Panc1 (cell line): ENCODE results near the gene NPM1. TPM values are rescaled to one million over a fixed set of nuclear protein-coding genes. Genes with fewer than 3 reads are reported as not detected.

Source experiments
- ATAC-seq: fragments of 200-7000 bp; cut with Tn5 transposase; 2 replicates; pipeline ENCODE4 v1.9.1; 2020; ENCODE audit warnings: mild to moderate bottlenecking, moderate library complexity
- BruUV-seq: library from RNA; stranded (reverse); fragments of 400-500 nt; replicated peaks from 2 replicates; lab custom pipeline; 2021; lab: Mats Ljungman, UMichigan
- CTCF ChIA-PET: fragments of 300-600 bp; sonication (Branson Sonifier 250); formaldehyde crosslinking; loops from one replicate; lab custom pipeline; 2022; ENCODE audit warnings: antibody characterized with exemption; lab: Charles Lee
- POLR2A ChIA-PET: fragments of 300-600 bp; sonication (Branson Sonifier 250); formaldehyde crosslinking; loops from one replicate; lab custom pipeline; 2022; ENCODE audit warnings: antibody characterized with exemption; lab: Charles Lee
- DNase-seq: peaks from one replicate; pipeline ENCODE4 v3.0.0-alpha.2; 2010; ENCODE audit warnings: low read depth, low spot score
- H3K27ac ChIP-seq: 2 replicates; pipeline ENCODE4 v1.5.1; 2011; ENCODE audit warnings: mild to moderate bottlenecking, low read length, inconsistent platforms
- H3K27me3 ChIP-seq: fragments of 200-500 bp; sonication (Bioruptor generic); 2 replicates; pipeline ENCODE4 v1.6.0; 2014; ENCODE audit warnings: low read length, inconsistent platforms; ENCODE audit not compliant: control insufficient read depth, insufficient read depth
- H3K36me3 ChIP-seq: fragments of 200-500 bp; sonication (Bioruptor generic); 2 replicates; pipeline ENCODE4 v1.5.1; 2014; ENCODE audit warnings: inconsistent platforms, mild to moderate bottlenecking, low read length, moderate library complexity; ENCODE audit not compliant: control insufficient read depth, insufficient read depth
- H3K4me1 ChIP-seq: 2 replicates; pipeline ENCODE4 v1.5.1; 2011; ENCODE audit warnings: inconsistent platforms, mild to moderate bottlenecking, low read length, moderate library complexity; ENCODE audit not compliant: control insufficient read depth, insufficient read depth
- H3K4me3 ChIP-seq, 2 experiments: 2 replicates each; pipeline ENCODE4 v1.5.1; 2011 to 2012; ENCODE audit warnings: low read depth in 2 of 2, low read length in 2 of 2, mild to moderate bottlenecking in 2 of 2, inconsistent platforms in 1 of 2, moderate library complexity in 1 of 2
- H3K9me3 ChIP-seq: fragments of 200-500 bp; sonication (Bioruptor generic); 2 replicates; pipeline ENCODE4 v1.5.1; 2014; ENCODE audit warnings: low read depth, mild to moderate bottlenecking, inconsistent platforms, low read length, moderate library complexity; ENCODE audit not compliant: control insufficient read depth, insufficient read depth
- POLR2AphosphoS5 ChIP-seq: IDR thresholded peaks from 2 replicates; pipeline ENCODE4 v1.6.1; 2012; ENCODE audit warnings: mild to moderate bottlenecking, low read depth, low read length, moderate library complexity
- SIN3A ChIP-seq: IDR thresholded peaks from 2 replicates; pipeline ENCODE4 v1.6.1; 2012; ENCODE audit warnings: low read depth, mild to moderate bottlenecking, low read length, moderate library complexity, borderline replicate concordance; ENCODE audit not compliant: insufficient read depth
- TCF7L2 ChIP-seq: IDR thresholded peaks from 2 replicates; pipeline ENCODE4 v1.6.1; 2011; ENCODE audit warnings: mild to moderate bottlenecking, low read depth, low read length, inconsistent platforms
- in situ Hi-C: cut with HindIII; loops from 2 replicates; pipeline ENCODE4 v1.10.0; 2016; ENCODE audit warnings: low sequenced_read_pairs, low pct_unique_long_range_greater_than_20kb
- intact Hi-C: fragments of 100-400 bp; cut with micrococcal nuclease; formaldehyde crosslinking; loops from one replicate; pipeline ENCODE4 v1.10.0; 2022; ENCODE audit not compliant: unreplicated experiment
- total RNA-seq: library from RNA; stranded (reverse); gene quantifications from one replicate; pipeline ENCODE4 v1.2.1, GENCODE V29; 2021; ENCODE audit not compliant: unreplicated experiment
- TF ChIP-seq, protein P1 (sequence below): fragments of 450-650 bp; IDR thresholded peaks from 2 replicates; pipeline ENCODE4 v1.5.1; 2017; ENCODE audit warnings: mild to moderate bottlenecking
- TF ChIP-seq, protein P2 (sequence below), 2 experiments: IDR thresholded peaks; 2 replicates each; pipeline ENCODE4 v1.6.1; 2011 to 2012; ENCODE audit warnings: low read depth in 2 of 2, control low read depth in 1 of 2, low read length in 1 of 2, mild to moderate bottlenecking in 1 of 2, moderate library complexity in 1 of 2; ENCODE audit not compliant: insufficient read depth in 1 of 2

The NPM1 gene
- total RNA-seq, 1 experiment from 2014 or later: 1,864 TPM

DNA sequence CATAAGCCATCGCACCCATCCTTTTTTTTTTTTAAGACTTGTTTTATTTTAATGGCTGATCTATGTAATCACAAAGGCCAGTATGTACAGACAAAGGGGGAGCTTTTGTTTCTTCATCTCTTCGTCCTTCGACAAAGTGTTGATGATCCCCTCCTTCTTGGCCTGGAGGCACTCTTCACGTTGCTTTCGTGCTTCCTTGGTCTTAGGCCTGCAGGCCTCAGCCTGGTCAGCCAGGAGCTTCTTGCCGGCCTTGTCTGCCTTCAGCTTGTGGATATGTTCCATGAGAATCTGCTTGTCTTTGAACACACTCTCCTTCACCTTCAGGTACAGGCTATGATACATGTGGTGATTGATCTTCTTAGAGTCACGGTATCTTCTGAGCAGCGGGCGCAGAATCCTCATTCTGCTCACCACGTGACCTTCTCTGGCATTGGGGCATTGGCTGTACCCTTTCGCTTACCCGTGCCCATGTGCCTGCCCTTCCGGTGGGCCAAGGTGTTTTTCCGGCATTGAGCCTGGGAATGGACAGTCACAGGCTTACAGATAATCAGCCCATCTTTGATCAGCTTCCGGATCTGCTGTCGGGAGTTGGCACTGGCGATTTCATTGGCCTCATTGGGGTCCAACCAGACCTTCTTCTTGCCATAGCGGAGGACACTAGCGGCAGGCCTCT lies 42.6 kb upstream of the NPM1 start:
- no peak overlapping the region for H3K27ac ChIP-seq
- in situ Hi-C loops (no loop called here), intact Hi-C loops (loop anchor here (10.0 kb wide), 1 partner anchor 700 kb away; no protein-coding TSS in a partner anchor)
- H3K9me3 ChIP-seq: no peaks in the 10 kb centered on the region
- ATAC-seq: no peak
- ChIA-PET POLR2A (no interaction called here), CTCF (interaction anchor here (0.7 to 1.0 kb wide), 2 partner anchors 219 to 536 kb away, joined by 3 to 5 read pairs; no protein-coding TSS in a partner anchor)
- no peak for DNase-seq
- H3K27me3 ChIP-seq: peaks cover 4% of the 10 kb centered on the region; the same call in 1 of the 2 replicates
- H3K36me3 ChIP-seq: no peaks in the 10 kb centered on the region
- BruUV-seq: no TSS peak
- no peaks in the 10 kb centered on the region for H3K4me1 ChIP-seq
- TF ChIP-seq POLR2AphosphoS5 (no peak), TCF7L2 (no peak), SIN3A (no peak)
- TF ChIP-seq, protein P1, sequence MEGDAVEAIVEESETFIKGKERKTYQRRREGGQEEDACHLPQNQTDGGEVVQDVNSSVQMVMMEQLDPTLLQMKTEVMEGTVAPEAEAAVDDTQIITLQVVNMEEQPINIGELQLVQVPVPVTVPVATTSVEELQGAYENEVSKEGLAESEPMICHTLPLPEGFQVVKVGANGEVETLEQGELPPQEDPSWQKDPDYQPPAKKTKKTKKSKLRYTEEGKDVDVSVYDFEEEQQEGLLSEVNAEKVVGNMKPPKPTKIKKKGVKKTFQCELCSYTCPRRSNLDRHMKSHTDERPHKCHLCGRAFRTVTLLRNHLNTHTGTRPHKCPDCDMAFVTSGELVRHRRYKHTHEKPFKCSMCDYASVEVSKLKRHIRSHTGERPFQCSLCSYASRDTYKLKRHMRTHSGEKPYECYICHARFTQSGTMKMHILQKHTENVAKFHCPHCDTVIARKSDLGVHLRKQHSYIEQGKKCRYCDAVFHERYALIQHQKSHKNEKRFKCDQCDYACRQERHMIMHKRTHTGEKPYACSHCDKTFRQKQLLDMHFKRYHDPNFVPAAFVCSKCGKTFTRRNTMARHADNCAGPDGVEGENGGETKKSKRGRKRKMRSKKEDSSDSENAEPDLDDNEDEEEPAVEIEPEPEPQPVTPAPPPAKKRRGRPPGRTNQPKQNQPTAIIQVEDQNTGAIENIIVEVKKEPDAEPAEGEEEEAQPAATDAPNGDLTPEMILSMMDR: no peak
- TF ChIP-seq, protein P2, sequence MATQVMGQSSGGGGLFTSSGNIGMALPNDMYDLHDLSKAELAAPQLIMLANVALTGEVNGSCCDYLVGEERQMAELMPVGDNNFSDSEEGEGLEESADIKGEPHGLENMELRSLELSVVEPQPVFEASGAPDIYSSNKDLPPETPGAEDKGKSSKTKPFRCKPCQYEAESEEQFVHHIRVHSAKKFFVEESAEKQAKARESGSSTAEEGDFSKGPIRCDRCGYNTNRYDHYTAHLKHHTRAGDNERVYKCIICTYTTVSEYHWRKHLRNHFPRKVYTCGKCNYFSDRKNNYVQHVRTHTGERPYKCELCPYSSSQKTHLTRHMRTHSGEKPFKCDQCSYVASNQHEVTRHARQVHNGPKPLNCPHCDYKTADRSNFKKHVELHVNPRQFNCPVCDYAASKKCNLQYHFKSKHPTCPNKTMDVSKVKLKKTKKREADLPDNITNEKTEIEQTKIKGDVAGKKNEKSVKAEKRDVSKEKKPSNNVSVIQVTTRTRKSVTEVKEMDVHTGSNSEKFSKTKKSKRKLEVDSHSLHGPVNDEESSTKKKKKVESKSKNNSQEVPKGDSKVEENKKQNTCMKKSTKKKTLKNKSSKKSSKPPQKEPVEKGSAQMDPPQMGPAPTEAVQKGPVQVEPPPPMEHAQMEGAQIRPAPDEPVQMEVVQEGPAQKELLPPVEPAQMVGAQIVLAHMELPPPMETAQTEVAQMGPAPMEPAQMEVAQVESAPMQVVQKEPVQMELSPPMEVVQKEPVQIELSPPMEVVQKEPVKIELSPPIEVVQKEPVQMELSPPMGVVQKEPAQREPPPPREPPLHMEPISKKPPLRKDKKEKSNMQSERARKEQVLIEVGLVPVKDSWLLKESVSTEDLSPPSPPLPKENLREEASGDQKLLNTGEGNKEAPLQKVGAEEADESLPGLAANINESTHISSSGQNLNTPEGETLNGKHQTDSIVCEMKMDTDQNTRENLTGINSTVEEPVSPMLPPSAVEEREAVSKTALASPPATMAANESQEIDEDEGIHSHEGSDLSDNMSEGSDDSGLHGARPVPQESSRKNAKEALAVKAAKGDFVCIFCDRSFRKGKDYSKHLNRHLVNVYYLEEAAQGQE (IDR thresholded peaks at IDR 0.05; ENCODE audit: insufficient read depth in 1 of 2, low read depth in 2 of 2, low read length in 1 of 2): no peak
- H3K4me3 ChIP-seq: no peak overlapping the region

DNA sequence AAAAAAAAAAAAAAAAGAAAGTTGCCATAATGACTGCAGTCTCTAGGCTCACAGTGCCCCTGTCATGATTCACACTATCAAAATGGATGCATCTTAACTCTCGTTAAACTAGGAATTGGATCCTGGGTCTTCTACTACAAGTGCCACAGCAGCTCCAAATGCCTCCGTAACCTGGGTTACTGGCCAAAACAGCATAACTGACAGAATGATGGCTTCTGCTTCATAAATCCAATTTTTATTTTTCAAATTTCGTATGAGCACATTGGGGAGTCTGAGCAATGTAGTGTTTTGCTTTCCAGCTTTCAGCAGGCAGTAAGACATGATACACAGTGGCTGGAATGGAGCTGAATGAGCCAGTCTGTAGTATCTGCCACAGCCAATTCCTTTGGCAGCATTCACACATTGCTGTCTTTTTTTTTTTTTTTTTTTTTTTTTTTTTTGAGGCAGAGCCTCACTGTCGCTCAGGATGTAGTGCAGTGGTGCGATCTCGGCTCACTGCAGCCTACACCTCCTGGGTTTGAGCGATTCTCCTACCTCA lies 36.0 kb upstream of the NPM1 start:
- Histone ChIP-seq H3K36me3 (no peaks in the 10 kb centered on the region), H3K27me3 (no peaks in the 10 kb centered on the region), H3K4me1 (no peaks in the 10 kb centered on the region), H3K9me3 (no peaks in the 10 kb centered on the region), H3K27ac (no peak overlapping the region), H3K4me3 (no peak overlapping the region)
- no peak for TF ChIP-seq POLR2AphosphoS5
- no peak for TF ChIP-seq SIN3A
- TF ChIP-seq, protein P1: no peak
- no peak for TF ChIP-seq TCF7L2
- TF ChIP-seq, protein P2 (IDR thresholded peaks at IDR 0.05; ENCODE audit: insufficient read depth in 1 of 2, low read depth in 2 of 2, low read length in 1 of 2): no peak
- intact Hi-C loops: no loop called here
- ATAC-seq: no peak
- in situ Hi-C loops: no loop called here
- no peak for DNase-seq
- ChIA-PET CTCF (no interaction called here), POLR2A (no interaction called here)
- no TSS peak for BruUV-seq
